ENCODE measurements around the gene ZRANB2. TPM values are rescaled to one million over a fixed set of nuclear protein-coding genes. Genes with fewer than 3 reads are reported as not detected.

ZRANB2 gene
- total RNA-seq, 1 donor from 2014 or later = 146 TPM

GRCh38 chr1:71068325-71069240, 12.3 kb downstream of the ZRANB2 start:
- H3K27me3 Mint-ChIP-seq (ENCODE audit: low read depth) = no peaks in the 10 kb centered on the region
- no peak overlapping the region for H3K27ac Mint-ChIP-seq
- no peak for DNase-seq (ENCODE audit: low spot score in 2 of 2, unreplicated experiment in 2 of 2)
- H3K36me3 Mint-ChIP-seq = peaks cover 48% of the 10 kb centered on the region
- no peaks in the 10 kb centered on the region for H3K9me3 Mint-ChIP-seq
- TF ChIP-seq CTCF (IDR thresholded peaks at IDR 0.05; ENCODE audit: unreplicated experiment) = no peak
- no peak overlapping the region for H3K4me3 Mint-ChIP-seq
- H3K4me1 Mint-ChIP-seq = no peaks in the 10 kb centered on the region

GRCh38 chr1:71054791-71055190, 26.0 kb downstream of the ZRANB2 start:
- Mint-ChIP-seq H3K36me3 (peaks cover 7% of the 10 kb centered on the region), H3K4me1 (no peaks in the 10 kb centered on the region), H3K4me3 (no peak overlapping the region), H3K9me3 (no peaks in the 10 kb centered on the region), H3K27me3 (ENCODE audit: low read depth) (peaks cover 16% of the 10 kb centered on the region), H3K27ac (no peak overlapping the region)
- no peak for TF ChIP-seq CTCF (IDR thresholded peaks at IDR 0.05; ENCODE audit: unreplicated experiment)
- DNase-seq (ENCODE audit: low spot score in 2 of 2, unreplicated experiment in 2 of 2) = no peak

- Mint-ChIP-seq H3K4me3 (no peak overlapping the region), H3K27me3 (ENCODE audit: low read depth) (peaks cover 21% of the 10 kb centered on the region), H3K4me1 (no peaks in the 10 kb centered on the region), H3K9me3 (no peaks in the 10 kb centered on the region), H3K27ac (no peak overlapping the region), H3K36me3 (peaks cover 5% of the 10 kb centered on the region)
- DNase-seq (ENCODE audit: low spot score in 2 of 2, unreplicated experiment in 2 of 2) = no peak
- TF ChIP-seq CTCF (IDR thresholded peaks at IDR 0.05; ENCODE audit: unreplicated experiment) = no peak
These were observed 26.5 kb downstream of the ZRANB2 start for GRCh38 chr1:71054281-71054731.

- Mint-ChIP-seq H3K9me3 (no peaks in the 10 kb centered on the region), H3K4me3 (no peak overlapping the region), H3K36me3 (peaks cover 3% of the 10 kb centered on the region), H3K27me3 (ENCODE audit: low read depth) (peaks cover 27% of the 10 kb centered on the region), H3K27ac (no peak overlapping the region), H3K4me1 (no peaks in the 10 kb centered on the region)
- DNase-seq (ENCODE audit: low spot score in 2 of 2, unreplicated experiment in 2 of 2) = no peak
- no peak for TF ChIP-seq CTCF (IDR thresholded peaks at IDR 0.05; ENCODE audit: unreplicated experiment)
These were observed 27.1 kb downstream of the ZRANB2 start for GRCh38 chr1:71053758-71054157.

- H3K27me3 Mint-ChIP-seq (ENCODE audit: low read depth) = peaks cover 33% of the 10 kb centered on the region
- H3K36me3 Mint-ChIP-seq = peaks cover 3% of the 10 kb centered on the region
- no peak for TF ChIP-seq CTCF (IDR thresholded peaks at IDR 0.05; ENCODE audit: unreplicated experiment)
- no peak overlapping the region for H3K4me3 Mint-ChIP-seq
- H3K9me3 Mint-ChIP-seq = no peaks in the 10 kb centered on the region
- H3K4me1 Mint-ChIP-seq = peaks cover under 1% of the 10 kb centered on the region
- DNase-seq (ENCODE audit: low spot score in 2 of 2, unreplicated experiment in 2 of 2) = no peak
- no peak overlapping the region for H3K27ac Mint-ChIP-seq
These were observed 27.7 kb downstream of the ZRANB2 start for GRCh38 chr1:71053146-71053545.
